Retinal pigment epithelial cell (primary cell): ENCODE measurements around the gene MIEN1.

Experiments used
- DNase-seq: peaks from one replicate; pipeline ENCODE4 v3.0.0-alpha.2; 2010; ENCODE audit warnings: low read depth
- H3K4me3 ChIP-seq: 2 replicates; pipeline ENCODE4 v1.5.1; 2011; ENCODE audit warnings: mild to moderate bottlenecking, low read length, control low read depth, moderate library complexity
- TF ChIP-seq, protein P1 (sequence below): conservative IDR thresholded peaks from 2 replicates; pipeline ENCODE4 v1.5.1; 2011; ENCODE audit warnings: low read depth, low read length, control low read depth, inconsistent platforms

Gene MIEN1

DNA sequence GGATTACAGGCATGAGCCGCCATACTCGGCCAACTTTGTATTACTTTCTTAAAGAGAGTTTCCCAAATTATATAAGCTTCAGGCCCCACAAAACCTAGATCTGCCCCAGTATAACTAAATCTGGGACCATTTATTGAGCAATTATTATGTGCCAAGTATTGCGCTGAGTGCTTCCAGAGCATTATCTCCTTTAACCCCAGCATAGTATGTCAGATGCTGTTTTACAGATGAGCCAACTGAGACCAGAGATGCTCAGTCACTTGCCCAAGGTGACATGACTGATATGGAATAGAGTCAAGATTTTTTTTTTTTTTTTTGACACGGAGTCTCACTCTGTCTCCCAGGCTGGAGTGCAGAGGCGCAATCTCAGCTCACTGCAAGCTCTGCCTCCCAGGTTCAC, 32.4 kb downstream of the MIEN1 start:
- no peak overlapping the region for H3K4me3 ChIP-seq
- DNase-seq: no peak
- TF ChIP-seq, protein P1, sequence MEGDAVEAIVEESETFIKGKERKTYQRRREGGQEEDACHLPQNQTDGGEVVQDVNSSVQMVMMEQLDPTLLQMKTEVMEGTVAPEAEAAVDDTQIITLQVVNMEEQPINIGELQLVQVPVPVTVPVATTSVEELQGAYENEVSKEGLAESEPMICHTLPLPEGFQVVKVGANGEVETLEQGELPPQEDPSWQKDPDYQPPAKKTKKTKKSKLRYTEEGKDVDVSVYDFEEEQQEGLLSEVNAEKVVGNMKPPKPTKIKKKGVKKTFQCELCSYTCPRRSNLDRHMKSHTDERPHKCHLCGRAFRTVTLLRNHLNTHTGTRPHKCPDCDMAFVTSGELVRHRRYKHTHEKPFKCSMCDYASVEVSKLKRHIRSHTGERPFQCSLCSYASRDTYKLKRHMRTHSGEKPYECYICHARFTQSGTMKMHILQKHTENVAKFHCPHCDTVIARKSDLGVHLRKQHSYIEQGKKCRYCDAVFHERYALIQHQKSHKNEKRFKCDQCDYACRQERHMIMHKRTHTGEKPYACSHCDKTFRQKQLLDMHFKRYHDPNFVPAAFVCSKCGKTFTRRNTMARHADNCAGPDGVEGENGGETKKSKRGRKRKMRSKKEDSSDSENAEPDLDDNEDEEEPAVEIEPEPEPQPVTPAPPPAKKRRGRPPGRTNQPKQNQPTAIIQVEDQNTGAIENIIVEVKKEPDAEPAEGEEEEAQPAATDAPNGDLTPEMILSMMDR: no peak

DNA sequence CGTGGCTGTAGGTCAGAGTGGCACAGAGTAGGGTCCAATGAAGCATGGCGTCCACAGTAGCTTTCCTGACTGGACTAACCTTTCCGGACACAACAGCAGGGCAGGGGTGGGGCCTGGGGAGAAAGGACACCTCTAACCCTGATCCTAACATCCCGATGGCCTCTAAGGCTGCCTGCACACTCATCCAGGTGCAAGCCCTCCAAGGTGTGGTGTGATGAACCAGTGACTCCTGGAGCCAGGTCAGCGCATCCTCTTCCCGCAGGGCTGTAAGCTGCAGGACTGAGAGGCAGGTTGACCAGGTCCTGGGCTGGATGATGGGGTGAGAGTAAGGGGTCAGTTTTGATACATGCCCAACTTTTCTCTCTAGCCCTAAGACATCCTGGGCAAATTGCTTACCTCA, 33.6 kb downstream of the MIEN1 start:
- TF ChIP-seq, protein P1: no peak
- no peak for DNase-seq

DNA sequence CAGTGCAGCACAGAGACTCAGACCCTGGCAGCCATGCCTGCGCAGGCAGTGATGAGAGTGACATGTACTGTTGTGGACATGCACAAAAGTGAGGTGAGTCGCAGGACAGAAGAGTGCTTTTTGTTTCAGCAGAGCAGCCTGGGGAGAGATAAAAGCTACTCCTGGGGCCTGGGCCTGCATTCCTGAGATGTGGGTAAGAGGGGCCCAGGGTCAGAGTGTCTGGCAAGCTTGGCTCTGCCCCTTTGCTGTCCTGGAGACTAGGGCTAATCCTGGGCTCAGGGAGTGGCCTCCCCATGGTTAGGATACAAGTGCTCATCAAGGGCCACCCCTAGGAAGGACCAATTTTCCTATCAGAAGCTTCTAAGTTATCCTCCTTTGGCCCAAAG, 35.2 kb downstream of the MIEN1 start:
- TF ChIP-seq, protein P1: no peak
- DNase-seq: no peak
- no peak overlapping the region for H3K4me3 ChIP-seq

More for the DNA sequence above, 33.6 kb downstream of the MIEN1 start:
- no peak overlapping the region for H3K4me3 ChIP-seq

DNA sequence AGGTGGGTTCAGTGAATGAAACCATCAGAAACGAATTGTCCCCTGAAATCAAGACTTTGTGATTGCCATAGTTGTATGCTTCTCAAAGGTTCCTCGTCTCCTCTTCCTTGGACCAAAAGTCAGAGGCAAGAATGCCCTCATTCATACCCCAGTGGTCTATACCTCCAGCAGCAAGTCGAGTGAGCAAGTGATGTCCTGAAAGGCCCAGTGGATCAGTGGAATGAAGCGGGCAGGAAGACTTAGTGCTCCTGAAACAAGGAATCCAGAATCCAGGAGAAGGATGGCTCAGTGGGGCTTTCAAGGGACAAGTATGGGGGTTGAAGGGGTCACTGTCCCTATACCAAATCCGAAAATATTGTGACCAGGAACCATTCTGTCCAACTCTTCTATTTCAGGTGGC, 35.7 kb downstream of the MIEN1 start:
- TF ChIP-seq, protein P1: no peak
- no peak for DNase-seq

DNA sequence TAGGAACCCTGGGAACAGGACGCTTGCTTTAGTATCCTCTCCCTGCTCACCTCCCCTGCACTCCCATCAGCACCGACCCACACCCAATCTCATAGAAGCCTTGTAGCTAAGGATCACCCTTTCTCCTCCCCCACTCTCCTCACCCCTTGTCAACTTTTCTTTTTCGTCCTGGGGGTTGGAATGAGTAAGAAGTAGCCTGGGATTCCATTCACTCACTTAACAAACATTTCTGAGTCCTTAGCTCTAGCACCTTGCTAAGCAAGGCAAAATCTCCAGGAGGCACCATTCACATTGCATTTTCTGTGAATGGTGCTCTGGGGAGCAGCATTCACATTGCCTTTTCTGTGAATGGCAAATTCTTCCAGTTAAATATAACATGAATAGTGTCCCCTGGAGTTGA, 41.4 kb downstream of the MIEN1 start:
- peak overlapping the region; percentile 73 for H3K4me3 ChIP-seq
- no peak for DNase-seq
- TF ChIP-seq, protein P1: no peak

More for the DNA sequence above, 35.7 kb downstream of the MIEN1 start:
- H3K4me3 ChIP-seq: no peak overlapping the region

DNA sequence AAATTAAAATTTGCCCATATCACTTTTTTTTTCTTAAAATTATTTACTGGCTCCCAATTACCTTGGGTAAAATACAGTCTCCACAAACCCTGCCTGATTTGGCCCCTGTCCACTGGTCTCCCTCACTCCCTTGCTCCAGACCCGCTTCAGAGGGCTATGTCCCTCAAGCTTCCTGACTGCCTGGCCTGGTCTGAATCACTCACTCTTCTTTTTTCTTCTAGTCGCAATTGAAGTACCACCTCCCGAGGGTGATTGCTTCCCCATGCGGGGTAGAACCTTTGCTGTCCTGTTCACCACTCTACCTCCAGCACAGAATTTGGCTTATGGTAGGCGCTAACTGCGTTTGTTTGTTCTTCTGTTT, 41.9 kb downstream of the MIEN1 start:
- TF ChIP-seq, protein P1: no peak
- no peak for DNase-seq
- H3K4me3 ChIP-seq: peak overlapping the region; percentile 73

DNA sequence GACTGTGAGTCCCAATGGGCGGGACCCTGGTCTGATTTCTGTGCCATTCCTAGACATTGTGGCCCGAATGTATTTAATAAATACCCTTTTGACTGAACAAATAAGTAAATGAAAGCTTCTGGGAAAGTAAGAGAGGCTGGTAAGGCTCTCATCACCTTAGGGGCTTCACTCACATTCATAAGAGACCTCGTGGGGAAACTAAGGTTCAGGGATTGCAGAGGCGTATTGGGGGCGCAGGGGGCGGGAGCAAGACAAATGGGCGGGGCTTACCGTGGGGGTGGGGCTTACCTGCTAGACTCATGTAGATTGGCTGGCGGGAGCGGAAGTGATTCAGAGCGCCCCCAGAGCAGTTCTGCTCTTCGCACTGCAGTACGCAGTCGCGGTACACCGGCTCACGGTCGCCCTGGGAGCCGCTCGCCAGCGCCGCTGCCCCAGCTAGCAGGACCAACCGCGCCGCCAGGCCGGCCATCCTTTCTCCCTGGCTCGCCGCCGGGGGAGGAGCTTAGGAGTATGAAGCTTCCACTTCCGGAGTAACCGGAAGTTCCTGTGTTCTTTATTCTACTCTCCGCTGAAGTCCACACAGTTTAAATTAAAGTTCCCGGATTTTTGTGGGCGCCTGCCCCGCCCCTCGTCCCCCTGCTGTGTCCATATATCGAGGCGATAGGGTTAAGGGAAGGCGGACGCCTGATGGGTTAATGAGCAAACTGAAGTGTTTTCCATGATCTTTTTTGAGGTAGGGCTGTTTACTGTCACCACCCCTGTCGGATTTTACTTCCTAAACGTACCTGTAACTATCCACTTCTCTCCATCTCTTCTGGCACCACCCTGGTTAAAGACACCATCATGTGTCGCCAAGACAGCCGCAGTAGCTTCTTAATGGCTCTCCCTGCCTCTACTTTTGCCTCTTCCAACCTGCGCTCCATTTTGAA, 42.5 kb downstream of the MIEN1 start, which contains the start of gene PGAP3:
PGAP3 (minus strand) TSS at position 512 of the 929 bp plus-strand sequence; CDS start at position 469, 43 bp downstream.
- TF ChIP-seq, protein P1: no peak
- DNase-seq: peak; percentile 52
- peak within 1 kb of the TSS; percentile 73 for H3K4me3 ChIP-seq
